ENCODE data around the gene LBX1.

- TF ChIP-seq CTCF (IDR thresholded peaks at IDR 0.05) (peak; percentile 53 to 95 (median 71)), POLR2A (IDR thresholded peaks at IDR 0.05) (no peak)
Observed at GRCh38 chr10:101214446-101215396, 14.5 kb downstream of the LBX1 start.
